ENCODE data around the gene STARD13.

- no peak for TF ChIP-seq CTCF (IDR thresholded peaks at IDR 0.05)
- no peak for TF ChIP-seq POLR2A (IDR thresholded peaks at IDR 0.05)
Observed at GRCh38 chr13:33205804-33206221, 79.7 kb downstream of the STARD13 start.
